SK-N-SH (cell line): ENCODE measurements around the gene LIPG. TPM values are rescaled to one million over a fixed set of nuclear protein-coding genes. Genes with fewer than 3 reads are reported as not detected.

Experiments used
- CTCF ChIA-PET: fragments of 300-600, 350-600 bp; formaldehyde crosslinking; extraction: SDS; loops from one replicate; lab custom pipeline; 2021; lab: Yijun Ruan, JAX
- POLR2A ChIA-PET: fragments of 350-600 bp; sonication (Branson Sonifier 250); formaldehyde crosslinking; extraction: SDS; loops from one replicate; lab custom pipeline; 2020; ENCODE audit warnings: antibody characterized with exemption, inconsistent platforms; lab: Yijun Ruan, JAX
- DNase-seq: peaks from one replicate; pipeline ENCODE4 v3.0.0; 2012
- H2AFZ ChIP-seq: fragments of 200-600 bp; sonication (generic); 2 replicates; pipeline ENCODE4 v1.8.1; 2016; ENCODE audit warnings: antibody characterized with exemption, mild to moderate bottlenecking, low read depth
- H3F3A ChIP-seq: fragments of 200-600 bp; sonication (generic); replicated peaks from 2 replicates; pipeline ENCODE3; 2016; ENCODE audit warnings: antibody characterized with exemption, mild to moderate bottlenecking; ENCODE audit not compliant: insufficient read depth
- H3K27ac ChIP-seq, 2 experiments: fragments of 200-500 bp in 1 of 2; fragments of 200-600 bp in 1 of 2; sonication (Bioruptor generic) in 1 of 2; sonication (generic), shearing (Covaris generic) in 1 of 2; 2 replicates each; pipeline versions ENCODE4 v1.5.1 to v1.6.1; 2014 to 2016; ENCODE audit warnings: low read depth in 2 of 2, inconsistent platforms in 1 of 2, low read length in 1 of 2, mild to moderate bottlenecking in 1 of 2, mixed read lengths in 1 of 2
- H3K27me3 ChIP-seq: fragments of 200-600 bp; sonication (generic), shearing (Covaris generic); 2 replicates; pipeline ENCODE4 v1.6.1; 2016; ENCODE audit warnings: mixed run types; ENCODE audit not compliant: insufficient read depth
- H3K36me3 ChIP-seq, 2 experiments: fragments of 200-500 bp in 1 of 2; fragments of 200-600 bp in 1 of 2; sonication (Bioruptor generic) in 1 of 2; sonication (generic) in 1 of 2; replicated peaks in 1 of 2; 2 replicates each; pipeline versions ENCODE3 to v1.5.1; 2014 to 2016; ENCODE audit warnings: low read length in 1 of 2, mild to moderate bottlenecking in 1 of 2; ENCODE audit not compliant: insufficient read depth in 2 of 2, control insufficient read depth in 1 of 2
- H3K4me1 ChIP-seq, 2 experiments: fragments of 200-500 bp in 1 of 2; fragments of 200-600 bp in 1 of 2; sonication (Bioruptor generic) in 1 of 2; sonication (generic), shearing (Covaris generic) in 1 of 2; 2 replicates each; pipeline versions ENCODE4 v1.5.1 to v1.6.1; 2014 to 2016; ENCODE audit warnings: low read depth in 1 of 2, low read length in 1 of 2, mixed run types in 1 of 2; ENCODE audit not compliant: insufficient read depth in 2 of 2, control insufficient read depth in 1 of 2
- H3K4me2 ChIP-seq: fragments of 200-600 bp; sonication (generic), shearing (Covaris generic); 2 replicates; pipeline ENCODE4 v1.6.1; 2017; ENCODE audit warnings: mixed run types
- H3K4me3 ChIP-seq, 2 experiments: fragments of 200-500 bp in 1 of 2; fragments of 200-600 bp in 1 of 2; sonication (Bioruptor generic) in 1 of 2; sonication (generic), shearing (Covaris generic) in 1 of 2; 2 replicates each; pipeline versions ENCODE4 v1.5.1 to v1.8.1; 2014 to 2016; ENCODE audit warnings: low read depth in 2 of 2, inconsistent platforms in 1 of 2, low read length in 1 of 2, mild to moderate bottlenecking in 1 of 2, mixed read lengths in 1 of 2, moderate library complexity in 1 of 2
- H3K79me2 ChIP-seq: fragments of 200-600 bp; sonication (generic); 2 replicates; pipeline ENCODE4 v1.8.1; 2017; ENCODE audit warnings: mild to moderate bottlenecking; ENCODE audit not compliant: insufficient read depth
- H3K9ac ChIP-seq: fragments of 200-600 bp; sonication (generic); 2 replicates; pipeline ENCODE4 v1.6.1; 2017; ENCODE audit warnings: mixed run types
- H3K9me2 ChIP-seq: fragments of 200-600 bp; sonication (generic); 2 replicates; pipeline ENCODE4 v1.6.1; 2017; ENCODE audit warnings: mixed run types
- H3K9me3 ChIP-seq: fragments of 200-600 bp; sonication (generic); 2 replicates; pipeline ENCODE4 v1.6.1; 2017; ENCODE audit warnings: mixed run types, mild to moderate bottlenecking, moderate library complexity
- H4K20me1 ChIP-seq: fragments of 200-600 bp; sonication (generic); 2 replicates; pipeline ENCODE4 v1.6.1; 2017; ENCODE audit warnings: mild to moderate bottlenecking, mixed run types; ENCODE audit not compliant: insufficient read depth
- CHD2 ChIP-seq: fragments of 150-350 bp; IDR thresholded peaks from 2 replicates; pipeline ENCODE4 v1.6.1; 2018; ENCODE audit warnings: low read length; ENCODE audit not compliant: partially characterized antibody
- EP300 ChIP-seq, 2 experiments: IDR thresholded peaks; 2 replicates each; pipeline versions ENCODE4 v1.4.0 to v1.6.1; 2012; ENCODE audit warnings: borderline replicate concordance in 1 of 2, low read depth in 1 of 2, low read length in 1 of 2
- EZH2phosphoT487 ChIP-seq: fragments of 200-600 bp; sonication (generic); IDR thresholded peaks from 2 replicates; pipeline ENCODE4 v1.6.1; 2017; ENCODE audit warnings: low read depth, mixed run types, mild to moderate bottlenecking, antibody characterized with exemption, moderate library complexity, borderline replicate concordance
- FOXJ3 ChIP-seq: sonication (generic); formaldehyde crosslinking; IDR thresholded peaks from 2 replicates; pipeline ENCODE4 v1.5.1; 2020; ENCODE audit warnings: mild to moderate bottlenecking, missing genetic modification reagents
- FOXM1 ChIP-seq: IDR thresholded peaks from 2 replicates; pipeline ENCODE4 v1.4.0; 2012; ENCODE audit warnings: low read depth, mild to moderate bottlenecking
- GATA2 ChIP-seq: sonication (generic); formaldehyde crosslinking; IDR thresholded peaks from 2 replicates; pipeline ENCODE4 v1.5.0; 2020; ENCODE audit warnings: mild to moderate bottlenecking, missing genetic modification reagents
- JUND ChIP-seq: IDR thresholded peaks from 2 replicates; pipeline ENCODE4 v1.4.0; 2012
- MEF2A ChIP-seq: IDR thresholded peaks from 2 replicates; pipeline ENCODE4 v1.4.0; 2012; ENCODE audit warnings: low read depth, borderline replicate concordance
- POLR2AphosphoS5 ChIP-seq: IDR thresholded peaks from 2 replicates; pipeline ENCODE4 v1.6.1; 2012; ENCODE audit warnings: low read depth, low read length
- RFX5 ChIP-seq: IDR thresholded peaks from 2 replicates; pipeline ENCODE4 v1.6.1; 2012; ENCODE audit warnings: mild to moderate bottlenecking, improper control_type of control experiment, low read length
- SMC3 ChIP-seq: IDR thresholded peaks from 2 replicates; pipeline ENCODE4 v1.6.1; 2012; ENCODE audit warnings: low read depth, low read length, improper control_type of control experiment
- TAF1 ChIP-seq: IDR thresholded peaks from 2 replicates; pipeline ENCODE4 v1.6.1; 2012; ENCODE audit warnings: low read depth, mild to moderate bottlenecking, low read length, moderate library complexity, borderline replicate concordance
- TEAD4 ChIP-seq: IDR thresholded peaks from 2 replicates; pipeline ENCODE4 v1.4.0; 2012; ENCODE audit warnings: mild to moderate bottlenecking, borderline replicate concordance; ENCODE audit not compliant: insufficient read depth
- polyA plus RNA-seq, 3 experiments: library from polyadenylated mRNA; depleted of rRNA; stranded (reverse); fragments of >200 nt; gene quantifications; 2 replicates each; pipeline ENCODE4 v1.2.3, GENCODE V29; 2012
- TF ChIP-seq, protein P1 (sequence below): fragments of 150-350 bp; IDR thresholded peaks from 2 replicates; pipeline ENCODE4 v1.6.1; 2017; ENCODE audit warnings: antibody characterized with exemption, low read length, low read depth, borderline replicate concordance
- TF ChIP-seq, protein P2 (sequence below): IDR thresholded peaks from 2 replicates; pipeline ENCODE4 v1.4.0; 2012; ENCODE audit warnings: low read depth
- TF ChIP-seq, protein P3 (sequence below): IDR thresholded peaks from 2 replicates; pipeline ENCODE4 v1.4.0; 2012; ENCODE audit warnings: low read depth, borderline replicate concordance
- TF ChIP-seq, protein P4 (sequence below): fragments of 150-350 bp; IDR thresholded peaks from 2 replicates; pipeline ENCODE4 v1.6.1; 2016; ENCODE audit warnings: mild to moderate bottlenecking, low read depth, low read length

LIPG gene
- polyA plus RNA-seq, 1 of the 3 experiments (the other 2 are of a cell fraction) = 3.2 TPM

DNA sequence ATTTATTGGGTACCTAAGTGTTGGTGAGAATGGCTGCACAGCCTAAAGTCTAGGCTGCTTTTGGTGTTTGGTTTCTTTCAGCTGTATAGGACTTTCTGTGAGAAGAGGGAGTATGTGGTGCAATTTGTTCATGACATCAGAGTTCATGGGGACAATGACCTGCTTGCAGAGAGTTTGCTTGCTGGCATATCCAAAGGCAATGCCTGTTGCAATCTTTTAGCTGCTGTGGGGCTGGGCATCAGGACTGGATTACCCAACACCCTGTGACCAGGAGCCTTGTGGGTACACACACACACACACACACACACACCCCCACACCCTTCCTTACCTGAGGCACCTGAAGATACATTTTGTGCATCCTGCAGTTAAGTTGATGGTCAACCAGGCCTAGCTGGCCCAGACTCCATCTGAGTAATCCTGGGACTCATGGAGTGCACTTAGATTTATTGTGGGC is 68.4 kb downstream of the LIPG start:
- Histone ChIP-seq H4K20me1 (no peaks in the 10 kb centered on the region), H3K4me1 (no peaks in the 10 kb centered on the region; a peak in 2 of 4 replicates), H3K4me2 (no peak overlapping the region), H3K4me3 (no peak overlapping the region), H3K27me3 (no peaks in the 10 kb centered on the region), H3K9me2 (no peaks in the 10 kb centered on the region), H3K36me3 (no peaks in the 10 kb centered on the region), H2AFZ (no peak overlapping the region), H3K27ac (no peak overlapping the region), H3K9ac (no peak overlapping the region), H3K79me2 (no peaks in the 10 kb centered on the region), H3K9me3 (no peaks in the 10 kb centered on the region), H3F3A (no peaks in the 10 kb centered on the region)
- no peak for DNase-seq
- POLR2A ChIA-PET = no interaction called here
- CTCF ChIA-PET = interaction anchor here (0.6 to 0.9 kb wide), 2 partner anchors 120 to 726 kb away, joined by 3 read pairs; no protein-coding TSS in a partner anchor
- no peak for TF ChIP-seq SMC3
- no peak for TF ChIP-seq RFX5
- TF ChIP-seq TAF1 = no peak
- no peak for TF ChIP-seq POLR2AphosphoS5
- TF ChIP-seq FOXM1 = no peak
- TF ChIP-seq, protein P1, sequence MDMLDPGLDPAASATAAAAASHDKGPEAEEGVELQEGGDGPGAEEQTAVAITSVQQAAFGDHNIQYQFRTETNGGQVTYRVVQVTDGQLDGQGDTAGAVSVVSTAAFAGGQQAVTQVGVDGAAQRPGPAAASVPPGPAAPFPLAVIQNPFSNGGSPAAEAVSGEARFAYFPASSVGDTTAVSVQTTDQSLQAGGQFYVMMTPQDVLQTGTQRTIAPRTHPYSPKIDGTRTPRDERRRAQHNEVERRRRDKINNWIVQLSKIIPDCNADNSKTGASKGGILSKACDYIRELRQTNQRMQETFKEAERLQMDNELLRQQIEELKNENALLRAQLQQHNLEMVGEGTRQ = no peak
- no peak for TF ChIP-seq GATA2 (CRISPR knock-in tag)
- TF ChIP-seq, protein P2, sequence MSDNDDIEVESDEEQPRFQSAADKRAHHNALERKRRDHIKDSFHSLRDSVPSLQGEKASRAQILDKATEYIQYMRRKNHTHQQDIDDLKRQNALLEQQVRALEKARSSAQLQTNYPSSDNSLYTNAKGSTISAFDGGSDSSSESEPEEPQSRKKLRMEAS = no peak
- TF ChIP-seq, protein P3, sequence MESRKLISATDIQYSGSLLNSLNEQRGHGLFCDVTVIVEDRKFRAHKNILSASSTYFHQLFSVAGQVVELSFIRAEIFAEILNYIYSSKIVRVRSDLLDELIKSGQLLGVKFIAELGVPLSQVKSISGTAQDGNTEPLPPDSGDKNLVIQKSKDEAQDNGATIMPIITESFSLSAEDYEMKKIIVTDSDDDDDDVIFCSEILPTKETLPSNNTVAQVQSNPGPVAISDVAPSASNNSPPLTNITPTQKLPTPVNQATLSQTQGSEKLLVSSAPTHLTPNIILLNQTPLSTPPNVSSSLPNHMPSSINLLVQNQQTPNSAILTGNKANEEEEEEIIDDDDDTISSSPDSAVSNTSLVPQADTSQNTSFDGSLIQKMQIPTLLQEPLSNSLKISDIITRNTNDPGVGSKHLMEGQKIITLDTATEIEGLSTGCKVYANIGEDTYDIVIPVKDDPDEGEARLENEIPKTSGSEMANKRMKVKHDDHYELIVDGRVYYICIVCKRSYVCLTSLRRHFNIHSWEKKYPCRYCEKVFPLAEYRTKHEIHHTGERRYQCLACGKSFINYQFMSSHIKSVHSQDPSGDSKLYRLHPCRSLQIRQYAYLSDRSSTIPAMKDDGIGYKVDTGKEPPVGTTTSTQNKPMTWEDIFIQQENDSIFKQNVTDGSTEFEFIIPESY = no peak
- TF ChIP-seq, protein P4, sequence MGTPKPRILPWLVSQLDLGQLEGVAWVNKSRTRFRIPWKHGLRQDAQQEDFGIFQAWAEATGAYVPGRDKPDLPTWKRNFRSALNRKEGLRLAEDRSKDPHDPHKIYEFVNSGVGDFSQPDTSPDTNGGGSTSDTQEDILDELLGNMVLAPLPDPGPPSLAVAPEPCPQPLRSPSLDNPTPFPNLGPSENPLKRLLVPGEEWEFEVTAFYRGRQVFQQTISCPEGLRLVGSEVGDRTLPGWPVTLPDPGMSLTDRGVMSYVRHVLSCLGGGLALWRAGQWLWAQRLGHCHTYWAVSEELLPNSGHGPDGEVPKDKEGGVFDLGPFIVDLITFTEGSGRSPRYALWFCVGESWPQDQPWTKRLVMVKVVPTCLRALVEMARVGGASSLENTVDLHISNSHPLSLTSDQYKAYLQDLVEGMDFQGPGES = no peak
- TF ChIP-seq FOXJ3 (CRISPR knock-in tag) = no peak
- no peak for TF ChIP-seq EP300 (IDR thresholded peaks at IDR 0.05; ENCODE audit: borderline replicate concordance in 1 of 2, low read depth in 1 of 2, low read length in 1 of 2)
- no peak for TF ChIP-seq EZH2phosphoT487
- TF ChIP-seq TEAD4 = no peak
- no peak for TF ChIP-seq MEF2A
- no peak for TF ChIP-seq CHD2
- no peak for TF ChIP-seq JUND
